ENCODE measurements around the gene PSME2. TPM values are rescaled to one million over a fixed set of nuclear protein-coding genes. Genes with fewer than 3 reads are reported as not detected.

Gene PSME2
- total and polyA plus RNA-seq, 2 donors (not counting 1 experiment from before 2014, with no cell fraction given), result 132 to 148 TPM

GRCh38 chr14:24177041-24177825, 30.8 kb upstream of the PSME2 start:
- TF ChIP-seq CTCF (conservative IDR thresholded peaks at IDR 0.05 in 1 of 2, IDR thresholded peaks at IDR 0.05 in 1 of 2; ENCODE audit: low read depth in 1 of 2, low read length in 2 of 2), result no peak
- no peak for TF ChIP-seq EZH2 (IDR thresholded peaks at IDR 0.05; ENCODE audit: low read length, missing control alignments)
- Histone ChIP-seq H3K36me3 (ENCODE audit: control insufficient read depth, insufficient read depth, low read length) (peaks cover 33% of the 10 kb centered on the region), H3K9ac (ENCODE audit: insufficient read depth, low read length) (no peak overlapping the region), H3K4me2 (ENCODE audit: extremely low read depth, insufficient read depth, low read length) (no peak overlapping the region), H3K9me3 (ENCODE audit: control insufficient read depth, insufficient read depth, low read depth, low read length) (no peaks in the 10 kb centered on the region), H3K79me2 (ENCODE audit: control insufficient read depth, insufficient read depth, low read length) (no peaks in the 10 kb centered on the region), H4K20me1 (ENCODE audit: control insufficient read depth, extremely low read depth, insufficient read depth, low read length) (no peaks in the 10 kb centered on the region), H3K27ac (ENCODE audit: insufficient read depth, low read length) (no peak overlapping the region), H3K4me3 (replicated peaks in 1 of 4; ENCODE audit: control extremely low read depth in 1 of 4, insufficient read depth in 1 of 4, low read depth in 3 of 4, low read length in 4 of 4) (no peak overlapping the region), H2AFZ (ENCODE audit: low read length) (no peak overlapping the region), H3K4me1 (ENCODE audit: control insufficient read depth, extremely low read depth, insufficient read depth, low read length) (no peaks in the 10 kb centered on the region), H3K27me3 (ENCODE audit: control insufficient read depth, insufficient read depth, low read length) (no peaks in the 10 kb centered on the region)
- no peak for DNase-seq (ENCODE audit: low read depth in 2 of 2)

GRCh38 chr14:24176599-24176998, 30.2 kb upstream of the PSME2 start:
- H3K4me3 ChIP-seq (replicated peaks in 1 of 4; ENCODE audit: control extremely low read depth in 1 of 4, insufficient read depth in 1 of 4, low read depth in 3 of 4, low read length in 4 of 4), result no peak overlapping the region
- no peak overlapping the region for H3K9ac ChIP-seq (ENCODE audit: insufficient read depth, low read length)
- no peak overlapping the region for H2AFZ ChIP-seq (ENCODE audit: low read length)
- H3K4me1 ChIP-seq (ENCODE audit: control insufficient read depth, extremely low read depth, insufficient read depth, low read length), result no peaks in the 10 kb centered on the region
- DNase-seq (ENCODE audit: low read depth in 2 of 2), result no peak
- TF ChIP-seq CTCF (conservative IDR thresholded peaks at IDR 0.05 in 1 of 2, IDR thresholded peaks at IDR 0.05 in 1 of 2; ENCODE audit: low read depth in 1 of 2, low read length in 2 of 2) (no peak), EZH2 (IDR thresholded peaks at IDR 0.05; ENCODE audit: low read length, missing control alignments) (no peak)
- no peaks in the 10 kb centered on the region for H3K27me3 ChIP-seq (ENCODE audit: control insufficient read depth, insufficient read depth, low read length)
- peaks cover 28% of the 10 kb centered on the region for H3K36me3 ChIP-seq (ENCODE audit: control insufficient read depth, insufficient read depth, low read length)
- H3K9me3 ChIP-seq (ENCODE audit: control insufficient read depth, insufficient read depth, low read depth, low read length), result no peaks in the 10 kb centered on the region
- no peak overlapping the region for H3K27ac ChIP-seq (ENCODE audit: insufficient read depth, low read length)
- no peaks in the 10 kb centered on the region for H4K20me1 ChIP-seq (ENCODE audit: control insufficient read depth, extremely low read depth, insufficient read depth, low read length)
- no peaks in the 10 kb centered on the region for H3K79me2 ChIP-seq (ENCODE audit: control insufficient read depth, insufficient read depth, low read length)
- H3K4me2 ChIP-seq (ENCODE audit: extremely low read depth, insufficient read depth, low read length), result no peak overlapping the region

- no peak overlapping the region for H2AFZ ChIP-seq (ENCODE audit: low read length)
- no peaks in the 10 kb centered on the region for H3K9me3 ChIP-seq (ENCODE audit: control insufficient read depth, insufficient read depth, low read depth, low read length)
- H3K27ac ChIP-seq (ENCODE audit: insufficient read depth, low read length), result no peak overlapping the region
- no peak overlapping the region for H3K4me2 ChIP-seq (ENCODE audit: extremely low read depth, insufficient read depth, low read length)
- no peaks in the 10 kb centered on the region for H4K20me1 ChIP-seq (ENCODE audit: control insufficient read depth, extremely low read depth, insufficient read depth, low read length)
- no peaks in the 10 kb centered on the region for H3K79me2 ChIP-seq (ENCODE audit: control insufficient read depth, insufficient read depth, low read length)
- H3K9ac ChIP-seq (ENCODE audit: insufficient read depth, low read length), result no peak overlapping the region
- H3K36me3 ChIP-seq (ENCODE audit: control insufficient read depth, insufficient read depth, low read length), result peaks cover 11% of the 10 kb centered on the region
- TF ChIP-seq EZH2 (IDR thresholded peaks at IDR 0.05; ENCODE audit: low read length, missing control alignments), result no peak
- no peak for TF ChIP-seq CTCF (conservative IDR thresholded peaks at IDR 0.05 in 1 of 2, IDR thresholded peaks at IDR 0.05 in 1 of 2; ENCODE audit: low read depth in 1 of 2, low read length in 2 of 2)
- H3K4me3 ChIP-seq (replicated peaks in 1 of 4; ENCODE audit: control extremely low read depth in 1 of 4, insufficient read depth in 1 of 4, low read depth in 3 of 4, low read length in 4 of 4), result no peak overlapping the region
- no peak for DNase-seq (ENCODE audit: low read depth in 2 of 2)
- no peaks in the 10 kb centered on the region for H3K27me3 ChIP-seq (ENCODE audit: control insufficient read depth, insufficient read depth, low read length)
- H3K4me1 ChIP-seq (ENCODE audit: control insufficient read depth, extremely low read depth, insufficient read depth, low read length), result no peaks in the 10 kb centered on the region
Measured at GRCh38 chr14:24172871-24173281, 26.5 kb upstream of the PSME2 start.

Data from fibroblast of lung (primary cell).